ENCODE data around the gene URAD.

Gene URAD

GRCh38 chr13:27997904-27998522 lies 9.5 kb upstream of the URAD start:
- DNase-seq (ENCODE audit: low read depth): no peak

- DNase-seq (ENCODE audit: low read depth): no peak
Observed at GRCh38 chr13:27991881-27992280, 3.4 kb upstream of the URAD start.

GRCh38 chr13:27985600-27985999 lies 2.9 kb downstream of the URAD start:
- no peak for DNase-seq (ENCODE audit: low read depth)

GRCh38 chr13:27982361-27982760 lies 6.1 kb downstream of the URAD start:
- no peak for DNase-seq (ENCODE audit: low read depth)

- DNase-seq (ENCODE audit: low read depth): no peak
Observed at GRCh38 chr13:27981006-27981708, 7.3 kb downstream of the URAD start.

- DNase-seq (ENCODE audit: low read depth): no peak
Observed at GRCh38 chr13:27980280-27980998, 8.1 kb downstream of the URAD start.

- DNase-seq (ENCODE audit: low read depth): no peak
Observed at GRCh38 chr13:27979765-27980279, 8.7 kb downstream of the URAD start.

- DNase-seq (ENCODE audit: low read depth): no peak
Observed at GRCh38 chr13:27979001-27979643, 9.4 kb downstream of the URAD start.

GRCh38 chr13:27978301-27978968 lies 10.1 kb downstream of the URAD start:
- no peak for DNase-seq (ENCODE audit: low read depth)

GRCh38 chr13:27977476-27978300 lies 10.8 kb downstream of the URAD start:
- no peak for DNase-seq (ENCODE audit: low read depth)

GRCh38 chr13:27976362-27977091 lies 12.0 kb downstream of the URAD start:
- DNase-seq (ENCODE audit: low read depth): no peak

GRCh38 chr13:27975564-27976361 lies 12.7 kb downstream of the URAD start:
- DNase-seq (ENCODE audit: low read depth): no peak

GRCh38 chr13:27973961-27974662 lies 14.4 kb downstream of the URAD start:
- DNase-seq (ENCODE audit: low read depth): no peak

GRCh38 chr13:27973291-27973690 lies 15.2 kb downstream of the URAD start:
- DNase-seq (ENCODE audit: low read depth): no peak

GRCh38 chr13:27972478-27972820 lies 16.0 kb downstream of the URAD start:
- no peak for DNase-seq (ENCODE audit: low read depth)

GRCh38 chr13:27971776-27972477 lies 16.6 kb downstream of the URAD start:
- no peak for DNase-seq (ENCODE audit: low read depth)

- no peak for DNase-seq (ENCODE audit: low read depth)
Observed at GRCh38 chr13:27971236-27971645, 17.3 kb downstream of the URAD start.
